H1 (cell line): ENCODE data around the gene LANCL3. TPM values are rescaled to one million over a fixed set of nuclear protein-coding genes. Genes with fewer than 3 reads are reported as not detected.

Experiments used
- CTCF ChIA-PET: fragments of 300-600 bp; sonication (Branson Sonifier 250); formaldehyde crosslinking; loops from one replicate; lab custom pipeline; 2021; ENCODE audit not compliant: partially characterized antibody; lab: Charles Lee
- POLR2A ChIA-PET: fragments of 300-600 bp; sonication (Branson Sonifier 250); formaldehyde crosslinking; loops from one replicate; lab custom pipeline; 2021; ENCODE audit warnings: inconsistent platforms; ENCODE audit not compliant: partially characterized antibody; lab: Charles Lee
- DNase-seq, 2 experiments: peaks; one replicate each; pipeline versions ENCODE4 v3.0.0 to v3.0.0-alpha.2; 2010 to 2022; ENCODE audit warnings: low spot score in 2 of 2, low read depth in 1 of 2, mixed read lengths in 1 of 2
- FAIRE-seq: peaks from 2 replicates; lab custom pipeline; 2011; peaks lifted over from hg19 to GRCh38; lab: Jason Lieb, UNC
- H2AFZ ChIP-seq: 2 replicates; pipeline ENCODE4 v1.8.1; 2012; ENCODE audit warnings: low read length, inconsistent platforms
- H2AK5ac ChIP-seq: 2 replicates; pipeline ENCODE4 v1.6.1; 2013; ENCODE audit warnings: low read depth, low read length
- H2BK120ac ChIP-seq: replicated peaks from 2 replicates; pipeline ENCODE3; 2013; ENCODE audit warnings: low read depth, low read length, inconsistent platforms
- H2BK12ac ChIP-seq: 2 replicates; pipeline ENCODE4 v1.6.1; 2013; ENCODE audit warnings: low read depth, low read length
- H2BK15ac ChIP-seq: 2 replicates; pipeline ENCODE4 v1.6.1; 2013; ENCODE audit warnings: low read length
- H2BK20ac ChIP-seq: 2 replicates; pipeline ENCODE4 v1.6.1; 2013; ENCODE audit warnings: low read length
- H2BK5ac ChIP-seq: 2 replicates; pipeline ENCODE4 v1.6.1; 2013; ENCODE audit warnings: low read depth, low read length
- H3K14ac ChIP-seq: 2 replicates; pipeline ENCODE4 v1.6.1; 2013; ENCODE audit warnings: inconsistent platforms; ENCODE audit not compliant: insufficient read length
- H3K18ac ChIP-seq: 2 replicates; pipeline ENCODE4 v1.6.1; 2013; ENCODE audit warnings: low read length; ENCODE audit errors: extremely low read depth
- H3K23ac ChIP-seq: 2 replicates; pipeline ENCODE4 v1.6.1; 2013; ENCODE audit warnings: inconsistent platforms; ENCODE audit not compliant: insufficient read length
- H3K23me2 ChIP-seq: 2 replicates; pipeline ENCODE4 v1.6.1; 2013; ENCODE audit warnings: low read depth, low read length
- H3K27ac ChIP-seq: 2 replicates; pipeline ENCODE4 v1.6.1; 2011; ENCODE audit warnings: low read depth, low read length, inconsistent platforms
- H3K27me3 ChIP-seq, 4 experiments: replicated peaks in 1 of 4; 1 replicate in 1 of 4; 2 replicates in 3 of 4; pipeline versions ENCODE4 v1.6.1 to v1.8.1; 2011 to 2013; ENCODE audit warnings: low read length in 3 of 4, mild to moderate bottlenecking in 3 of 4, inconsistent platforms in 2 of 4, mixed read lengths in 2 of 4, moderate library complexity in 1 of 4; ENCODE audit not compliant: control insufficient read depth in 3 of 4, insufficient read depth in 3 of 4; ENCODE audit errors: extremely low read depth in 1 of 4
- H3K36me3 ChIP-seq, 4 experiments: 2 replicates each; pipeline versions ENCODE4 v1.6.1 to v1.8.1; 2011 to 2013; ENCODE audit warnings: mild to moderate bottlenecking in 4 of 4, low read length in 3 of 4, moderate library complexity in 2 of 4, control low read depth in 1 of 4, inconsistent platforms in 1 of 4; ENCODE audit not compliant: insufficient read depth in 4 of 4, control insufficient read depth in 2 of 4
- H3K4ac ChIP-seq: replicated peaks from 2 replicates; pipeline ENCODE3; 2013; ENCODE audit warnings: low read length, low read depth, mixed read lengths, inconsistent platforms; ENCODE audit not compliant: insufficient read length
- H3K4me1 ChIP-seq, 4 experiments: replicated peaks in 1 of 4; 1 replicate in 1 of 4; 2 replicates in 3 of 4; pipeline versions ENCODE4 v1.6.1 to v1.8.1; 2011 to 2013; ENCODE audit warnings: low read length in 3 of 4, inconsistent platforms in 2 of 4, mixed read lengths in 1 of 4; ENCODE audit not compliant: insufficient read depth in 4 of 4, control insufficient read depth in 3 of 4
- H3K4me2 ChIP-seq, 2 experiments: 2 replicates each; pipeline versions ENCODE4 v1.6.1 to v1.8.1; 2011 to 2013; ENCODE audit warnings: low read depth in 2 of 2, low read length in 2 of 2, control low read depth in 1 of 2, inconsistent platforms in 1 of 2, mild to moderate bottlenecking in 1 of 2; ENCODE audit not compliant: insufficient read depth in 1 of 2
- H3K4me3 ChIP-seq, 4 experiments: fragments of 200-600, 300-600 bp in 1 of 4; sonication (generic), shearing (Covaris generic), sonication (Bioruptor Twin) in 1 of 4; 2 replicates each; pipeline versions ENCODE4 v1.5.1 to v1.8.1; 2011 to 2016; ENCODE audit warnings: low read length in 4 of 4, low read depth in 3 of 4, control low read depth in 2 of 4, inconsistent platforms in 2 of 4, mild to moderate bottlenecking in 2 of 4, mixed read lengths in 1 of 4, moderate library complexity in 1 of 4; ENCODE audit not compliant: insufficient read depth in 2 of 4; ENCODE audit errors: extremely low read depth in 1 of 4
- H3K56ac ChIP-seq: replicated peaks from 2 replicates; pipeline ENCODE3; 2013; ENCODE audit warnings: low read depth, mild to moderate bottlenecking, mixed read lengths, low read length, inconsistent platforms; ENCODE audit not compliant: insufficient read length
- H3K79me1 ChIP-seq: 2 replicates; pipeline ENCODE4 v1.6.1; 2013; ENCODE audit warnings: low read depth, low read length, control low read depth
- H3K79me2 ChIP-seq, 2 experiments: 2 replicates each; pipeline versions ENCODE4 v1.6.1 to v1.8.1; 2012 to 2013; ENCODE audit warnings: low read length in 2 of 2, mild to moderate bottlenecking in 2 of 2, inconsistent platforms in 1 of 2; ENCODE audit not compliant: insufficient read depth in 2 of 2, control insufficient read depth in 1 of 2
- H3K9ac ChIP-seq, 4 experiments: replicated peaks in 1 of 4; 1 replicate in 1 of 4; 2 replicates in 3 of 4; pipeline versions ENCODE4 v1.6.1 to v1.8.1; 2011 to 2013; ENCODE audit warnings: low read depth in 3 of 4, low read length in 3 of 4, control low read depth in 2 of 4, mild to moderate bottlenecking in 2 of 4, moderate library complexity in 2 of 4, inconsistent platforms in 1 of 4; ENCODE audit errors: extremely low read depth in 1 of 4
- H3K9me3 ChIP-seq, 2 experiments: 2 replicates each; pipeline versions ENCODE4 v1.6.1 to v1.8.1; 2012 to 2013; ENCODE audit warnings: mild to moderate bottlenecking in 2 of 2, moderate library complexity in 2 of 2, control low read depth in 1 of 2, inconsistent platforms in 1 of 2, low read depth in 1 of 2, low read length in 1 of 2, mixed read lengths in 1 of 2; ENCODE audit not compliant: insufficient read depth in 2 of 2
- H4K20me1 ChIP-seq, 2 experiments: replicated peaks in 1 of 2; 2 replicates each; pipeline versions ENCODE3 to v1.8.1; 2011 to 2013; ENCODE audit warnings: inconsistent platforms in 2 of 2, low read length in 2 of 2, mild to moderate bottlenecking in 1 of 2; ENCODE audit not compliant: insufficient read depth in 2 of 2, control insufficient read depth in 1 of 2
- H4K5ac ChIP-seq: 2 replicates; pipeline ENCODE4 v1.6.1; 2013; ENCODE audit warnings: low read length, low read depth, mixed read lengths, inconsistent platforms; ENCODE audit not compliant: insufficient read length
- H4K8ac ChIP-seq: 2 replicates; pipeline ENCODE4 v1.8.0; 2013; ENCODE audit warnings: mild to moderate bottlenecking, moderate library complexity, low read length, inconsistent platforms; ENCODE audit not compliant: insufficient read depth; ENCODE audit errors: extremely low read depth
- H4K91ac ChIP-seq: replicated peaks from 2 replicates; pipeline ENCODE3; 2013; ENCODE audit warnings: low read length, mixed read lengths, inconsistent platforms; ENCODE audit not compliant: insufficient read length
- CBX5 ChIP-seq: fragments of 300-800, 300-1000 bp; sonication (generic); IDR thresholded peaks from 2 replicates; pipeline ENCODE4 v1.7.1; 2016; ENCODE audit warnings: antibody characterized with exemption, low read length, low read depth
- CHD1 ChIP-seq: IDR thresholded peaks from 2 replicates; pipeline ENCODE4 v1.6.1; 2012; ENCODE audit warnings: low read depth, low read length, improper control_type of control experiment
- CHD2 ChIP-seq: IDR thresholded peaks from 2 replicates; pipeline ENCODE4 v1.6.1; 2012; ENCODE audit warnings: low read length, improper control_type of control experiment
- HDAC6 ChIP-seq: IDR thresholded peaks from one replicate; pipeline ENCODE4 v1.7.1; 2012; ENCODE audit warnings: low read depth, mild to moderate bottlenecking, inconsistent platforms, low read length, moderate library complexity
- KDM4A ChIP-seq: IDR thresholded peaks from one replicate; pipeline ENCODE4 v1.7.1; 2012; ENCODE audit warnings: low read depth, mild to moderate bottlenecking, moderate library complexity, low read length, inconsistent platforms; ENCODE audit not compliant: severe bottlenecking
- NANOG ChIP-seq: IDR thresholded peaks from 2 replicates; pipeline ENCODE4 v1.6.1; 2011; ENCODE audit warnings: low read length, low read depth, mild to moderate bottlenecking, inconsistent platforms; ENCODE audit not compliant: insufficient read depth, poor library complexity, severe bottlenecking
- RBBP5 ChIP-seq: IDR thresholded peaks from 2 replicates; pipeline ENCODE4 v1.7.1; 2012; ENCODE audit warnings: low read depth, mild to moderate bottlenecking, inconsistent platforms, low read length, moderate library complexity, borderline replicate concordance
- SP1 ChIP-seq: IDR thresholded peaks from 2 replicates; pipeline ENCODE4 v1.6.1; 2011; ENCODE audit warnings: low read depth, low read length
- YY1 ChIP-seq: IDR thresholded peaks from 2 replicates; pipeline ENCODE4 v1.6.1; 2011; ENCODE audit warnings: low read depth, mild to moderate bottlenecking, low read length
- WGBS, 2 experiments: shearing (Covaris generic) in 1 of 2; methylation state at CpG; one replicate each; pipeline versions ENCODE4 v1.1.6 to v1.1.7; 2013 to 2015; ENCODE audit warnings: low lambda C conversion rate in 2 of 2, mixed read lengths in 2 of 2, inconsistent platforms in 1 of 2, low coverage in 1 of 2, missing lambda C conversion rate in 1 of 2; ENCODE audit not compliant: insufficient replicate concordance in 2 of 2, insufficient coverage in 1 of 2, insufficient read length in 1 of 2; ENCODE audit errors: extremely low coverage in 1 of 2, missing lambda C conversion rate in 1 of 2; 5-methylcytosine and 5-hydroxymethylcytosine counted together
- polyA plus RNA-seq, 7 experiments: library from polyadenylated mRNA; depleted of rRNA in 3 of 7; stranded (reverse) in 5 of 7; unstranded in 2 of 7; fragments of >200 nt in 5 of 7; fragments of 200-250 nt in 2 of 7; gene quantifications; 1 replicate in 5 of 7; 2 replicates in 1 of 7; 4 replicates in 1 of 7; pipeline versions ENCODE4 v1.2.1 to v1.2.3, GENCODE V29; 2011 to 2013; ENCODE audit warnings: missing spikeins in 2 of 7, mixed read lengths in 2 of 7
- total RNA-seq: library from RNA; stranded (reverse); fragmentation: NEBNext Ultra II Directional; extraction: Animal tissue kit (Norgen Biotek cat#: 25700); gene quantifications from 2 replicates; pipeline ENCODE4 v1.2.1, GENCODE V29; 2021

Gene LANCL3
- total and polyA plus RNA-seq, 2 of the 8 experiments (the other 6 are each of a cell fraction or from before 2014, with no cell fraction given): 0.11 to 0.37 TPM

- Histone ChIP-seq H3K18ac (no peak overlapping the region), H3K4me1 (no peaks in the 10 kb centered on the region), H3K23ac (no peak overlapping the region), H3K56ac (no peak overlapping the region), H4K8ac (no peak overlapping the region), H2AFZ (no peak overlapping the region), H2BK12ac (no peak overlapping the region), H2BK15ac (no peak overlapping the region), H3K14ac (no peak overlapping the region), H3K9ac (no peak overlapping the region), H3K27me3 (no peaks in the 10 kb centered on the region), H4K5ac (no peak overlapping the region), H2BK120ac (no peak overlapping the region), H4K20me1 (no peaks in the 10 kb centered on the region), H3K4me2 (no peak overlapping the region), H3K27ac (no peak overlapping the region), H3K36me3 (no peaks in the 10 kb centered on the region), H3K79me1 (no peaks in the 10 kb centered on the region), H3K79me2 (no peaks in the 10 kb centered on the region), H2BK20ac (no peak overlapping the region), H2BK5ac (no peak overlapping the region), H3K4ac (no peak overlapping the region), H3K9me3 (no peaks in the 10 kb centered on the region), H3K23me2 (no peaks in the 10 kb centered on the region), H3K4me3 (no peak overlapping the region), H2AK5ac (no peak overlapping the region), H4K91ac (no peak overlapping the region)
- FAIRE-seq: no peak
- DNase-seq: no peak
- WGBS, 2 experiments: 96% methylated on average over 6 of the region's 6 CpGs; no CpG with 5 or more reads in 1 of the 2 experiments
- CTCF ChIA-PET: no interaction called here
- POLR2A ChIA-PET: no interaction called here
- TF ChIP-seq CHD1 (no peak), YY1 (no peak), HDAC6 (no peak), CHD2 (no peak), NANOG (no peak), SP1 (no peak), CBX5 (no peak), KDM4A (no peak), RBBP5 (no peak)
Observed at GRCh38 chrX:37667141-37667540, 95.7 kb downstream of the LANCL3 start.
